Muscle layer of duodenum (tissue), 2 donors: ENCODE data around the gene TPT1.
"Not testable (repeated sequence)": the region's sequence is repeated elsewhere in the genome, so short reads cannot be mapped to it uniquely, and the experiment has no call there.

Source experiments
- H3K27ac ChIP-seq: one replicate; pipeline ENCODE4 v1.7.0; 2013; ENCODE audit warnings: mild to moderate bottlenecking, low read length
- H3K27me3 ChIP-seq: one replicate; pipeline ENCODE4 v1.7.0; 2013; ENCODE audit warnings: low read depth, mild to moderate bottlenecking, control low read depth, low read length
- H3K36me3 ChIP-seq, 2 donors: one replicate each; pipeline ENCODE4 v1.7.0; 2013; ENCODE audit warnings: low read length in 2 of 2, control low read depth in 1 of 2, mild to moderate bottlenecking in 1 of 2; ENCODE audit not compliant: insufficient read depth in 2 of 2, control insufficient read depth in 1 of 2
- H3K4me1 ChIP-seq, 2 donors: one replicate each; pipeline ENCODE4 v1.7.0; 2013; ENCODE audit warnings: low read length in 2 of 2, mild to moderate bottlenecking in 2 of 2, control low read depth in 1 of 2, moderate library complexity in 1 of 2; ENCODE audit not compliant: insufficient read depth in 2 of 2, control insufficient read depth in 1 of 2
- H3K4me3 ChIP-seq, 2 donors: one replicate each; pipeline ENCODE4 v1.7.0; 2013; ENCODE audit warnings: low read length in 2 of 2, low read depth in 1 of 2, mild to moderate bottlenecking in 1 of 2
- H3K9me3 ChIP-seq, 2 donors: one replicate each; pipeline ENCODE4 v1.7.0; 2013; ENCODE audit warnings: low read length in 2 of 2, control low read depth in 1 of 2, mild to moderate bottlenecking in 1 of 2; ENCODE audit not compliant: control insufficient read depth in 1 of 2
- donor health status: healthy.

The TPT1 gene

GRCh38 chr13:45299194-45299593, 41.8 kb downstream of the TPT1 start:
- Histone ChIP-seq H3K9me3 (no peaks in the 10 kb centered on the region), H3K36me3 (no peaks in the 10 kb centered on the region), H3K4me1 (no peaks in the 10 kb centered on the region), H3K4me3 (no peak overlapping the region), H3K27me3 (peaks cover 6% of the 10 kb centered on the region), H3K27ac (no peak overlapping the region)

GRCh38 chr13:45298550-45298949, 42.4 kb downstream of the TPT1 start:
- H3K36me3 ChIP-seq, H3K9me3 ChIP-seq, H3K27me3 ChIP-seq, H3K27ac ChIP-seq, H3K4me3 ChIP-seq, H3K4me1 ChIP-seq: not testable (repeated sequence)

DNA sequence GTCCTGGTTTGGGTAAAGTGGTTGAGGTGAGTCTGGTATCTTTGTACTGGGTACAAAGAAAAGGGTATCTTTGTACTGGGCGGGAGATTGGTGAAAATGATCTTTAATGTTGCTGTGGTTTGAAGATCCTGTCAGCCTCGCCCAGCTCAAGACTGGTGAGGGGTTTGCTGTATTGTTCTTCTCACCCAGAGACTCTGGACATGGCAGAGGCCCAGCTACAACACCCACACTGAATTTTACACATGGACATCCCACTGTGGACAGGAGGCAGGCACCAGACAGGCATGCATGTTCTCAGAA, 42.8 kb downstream of the TPT1 start:
- Histone ChIP-seq H3K4me3 (no peak overlapping the region), H3K36me3 (no peaks in the 10 kb centered on the region), H3K27ac (no peak overlapping the region)

GRCh38 chr13:45297456-45298205, 43.4 kb downstream of the TPT1 start:
- no peaks in the 10 kb centered on the region for H3K36me3 ChIP-seq
- no peaks in the 10 kb centered on the region for H3K4me1 ChIP-seq
- no peak overlapping the region for H3K4me3 ChIP-seq
- no peaks in the 10 kb centered on the region for H3K9me3 ChIP-seq
- peaks cover 6% of the 10 kb centered on the region for H3K27me3 ChIP-seq
- no peak overlapping the region for H3K27ac ChIP-seq

More for the DNA sequence above, 42.8 kb downstream of the TPT1 start:
- H3K4me1 ChIP-seq: no peaks in the 10 kb centered on the region
- no peaks in the 10 kb centered on the region for H3K9me3 ChIP-seq
- H3K27me3 ChIP-seq: peaks cover 6% of the 10 kb centered on the region

- no peak overlapping the region for H3K27ac ChIP-seq
- no peaks in the 10 kb centered on the region for H3K4me1 ChIP-seq
Measured at GRCh38 chr13:45296259-45296658, 44.7 kb downstream of the TPT1 start.

GRCh38 chr13:45295536-45295935, 45.4 kb downstream of the TPT1 start:
- no peak overlapping the region for H3K27ac ChIP-seq
- no peaks in the 10 kb centered on the region for H3K4me1 ChIP-seq

More at GRCh38 chr13:45296259-45296658, 44.7 kb downstream of the TPT1 start:
- no peaks in the 10 kb centered on the region for H3K9me3 ChIP-seq
- H3K4me3 ChIP-seq: no peak overlapping the region
- peaks cover 6% of the 10 kb centered on the region for H3K27me3 ChIP-seq
- H3K36me3 ChIP-seq: no peaks in the 10 kb centered on the region

GRCh38 chr13:45292176-45292575, 48.8 kb downstream of the TPT1 start:
- Histone ChIP-seq H3K4me1 (no peaks in the 10 kb centered on the region), H3K36me3 (no peaks in the 10 kb centered on the region), H3K27ac (no peak overlapping the region), H3K9me3 (no peaks in the 10 kb centered on the region), H3K4me3 (no peak overlapping the region), H3K27me3 (no peaks in the 10 kb centered on the region)

More at GRCh38 chr13:45295536-45295935, 45.4 kb downstream of the TPT1 start:
- H3K36me3 ChIP-seq: no peaks in the 10 kb centered on the region
- H3K27me3 ChIP-seq: peaks cover 3% of the 10 kb centered on the region
- no peaks in the 10 kb centered on the region for H3K9me3 ChIP-seq
- H3K4me3 ChIP-seq: no peak overlapping the region

GRCh38 chr13:45289936-45290563, 50.9 kb downstream of the TPT1 start:
- H3K4me1 ChIP-seq: no peaks in the 10 kb centered on the region
- no peaks in the 10 kb centered on the region for H3K27me3 ChIP-seq
- no peaks in the 10 kb centered on the region for H3K9me3 ChIP-seq
- H3K27ac ChIP-seq: no peak overlapping the region
- H3K36me3 ChIP-seq: no peaks in the 10 kb centered on the region
- H3K4me3 ChIP-seq: no peak overlapping the region
